PC-3 (cell line): ENCODE results near the gene GPN1. TPM values are rescaled to one million over a fixed set of nuclear protein-coding genes. Genes with fewer than 3 reads are reported as not detected.
"Not testable (repeated sequence)": the region's sequence is repeated elsewhere in the genome, so short reads cannot be mapped to it uniquely, and the experiment has no call there.

Experiments
- ATAC-seq: fragments of 200-7000 bp; cut with Tn5 transposase; 2 replicates; pipeline ENCODE4 v1.9.1; 2020; ENCODE audit warnings: mild to moderate bottlenecking, moderate library complexity
- BruUV-seq: library from RNA; stranded (reverse); fragments of 400-500 nt; replicated peaks from 2 replicates; lab custom pipeline; 2021; lab: Mats Ljungman, UMichigan
- CTCF ChIA-PET: fragments of 300-600 bp; sonication (Branson Sonifier 250); formaldehyde crosslinking; loops from one replicate; lab custom pipeline; 2022; ENCODE audit warnings: antibody characterized with exemption; lab: Charles Lee
- POLR2A ChIA-PET: fragments of 300-600 bp; sonication (Branson Sonifier 250); formaldehyde crosslinking; loops from one replicate; lab custom pipeline; 2022; ENCODE audit warnings: antibody characterized with exemption; ENCODE audit not compliant: unreplicated experiment; lab: Charles Lee
- DNase-seq: peaks from one replicate; pipeline ENCODE4 v3.0.0-alpha.2; 2015
- H2AFZ ChIP-seq: fragments of 300-600 bp; sonication (generic); 2 replicates; pipeline ENCODE4 v1.6.0; 2016; ENCODE audit warnings: antibody characterized with exemption, low read length
- H3F3A ChIP-seq: fragments of 300-600 bp; sonication (generic); one replicate; pipeline ENCODE4 v1.6.0; 2017; ENCODE audit warnings: antibody characterized with exemption, low read length, control low read depth, mild to moderate bottlenecking; ENCODE audit not compliant: unreplicated experiment
- H3K27ac ChIP-seq: fragments of 300-600 bp; sonication (generic); 2 replicates; pipeline ENCODE4 v1.5.1; 2016; ENCODE audit warnings: mild to moderate bottlenecking, low read length
- H3K27me3 ChIP-seq: fragments of 300-600 bp; sonication (generic); 2 replicates; pipeline ENCODE4 v1.6.1; 2016; ENCODE audit warnings: low read length, mixed read lengths
- H3K36me3 ChIP-seq: fragments of 300-600 bp; sonication (generic); 2 replicates; pipeline ENCODE4 v1.6.1; 2016; ENCODE audit warnings: low read depth, mixed run types, low read length, mixed read lengths
- H3K4me1 ChIP-seq: fragments of 300-600 bp; sonication (generic); 2 replicates; pipeline ENCODE4 v1.5.1; 2016; ENCODE audit warnings: low read length; ENCODE audit not compliant: insufficient read depth
- H3K4me2 ChIP-seq: fragments of 300-600 bp; sonication (generic); 2 replicates; pipeline ENCODE4 v1.6.0; 2016; ENCODE audit warnings: low read length
- H3K4me3 ChIP-seq: fragments of 300-600 bp; sonication (generic); 2 replicates; pipeline ENCODE4 v1.5.1; 2016; ENCODE audit warnings: mild to moderate bottlenecking, low read length, mixed read lengths
- H3K79me2 ChIP-seq: fragments of 300-600 bp; sonication (generic); 2 replicates; pipeline ENCODE4 v1.6.1; 2017; ENCODE audit warnings: low read length, mixed read lengths
- H3K9ac ChIP-seq: fragments of 300-600 bp; sonication (generic); 2 replicates; pipeline ENCODE4 v1.6.0; 2016; ENCODE audit warnings: mild to moderate bottlenecking, low read length
- H3K9me2 ChIP-seq: fragments of 300-600 bp; sonication (generic); replicated peaks from 2 replicates; pipeline ENCODE4 v1.6.1; 2016; ENCODE audit warnings: mixed run types, low read length, mixed read lengths
- H3K9me3 ChIP-seq: fragments of 300-600 bp; sonication (generic); 2 replicates; pipeline ENCODE4 v1.6.1; 2016; ENCODE audit warnings: low read length, mixed read lengths
- H4K20me1 ChIP-seq: fragments of 300-600 bp; sonication (generic); 2 replicates; pipeline ENCODE4 v1.6.1; 2016; ENCODE audit warnings: low read length, mixed read lengths
- CTCF ChIP-seq: fragments of 300-600 bp; sonication (generic); conservative IDR thresholded peaks from 2 replicates; pipeline ENCODE4 v1.5.1; 2017; ENCODE audit warnings: antibody characterized with exemption, low read depth, mild to moderate bottlenecking, low read length
- EZH2 ChIP-seq: fragments of 300-600 bp; sonication (generic); IDR thresholded peaks from one replicate; pipeline ENCODE4 v1.6.1; 2017; ENCODE audit warnings: antibody characterized with exemption, mild to moderate bottlenecking, low read length; ENCODE audit not compliant: unreplicated experiment
- EZH2phosphoT487 ChIP-seq: fragments of 300-600 bp; sonication (generic); IDR thresholded peaks from 2 replicates; pipeline ENCODE4 v1.6.1; 2018; ENCODE audit warnings: mild to moderate bottlenecking, antibody characterized with exemption, low read length, borderline replicate concordance
- intact Hi-C: fragments of 100-400 bp; cut with micrococcal nuclease; formaldehyde crosslinking; loops from 2 replicates; pipeline ENCODE4 v1.9.0; 2023
- total RNA-seq: library from RNA; depleted of rRNA; stranded (reverse); fragments of >200 nt; gene quantifications from 2 replicates; pipeline ENCODE4 v1.2.3, GENCODE V29; 2014

Gene GPN1
- total RNA-seq, 1 experiment from 2014 or later, result 46.8 TPM

- no peaks in the 10 kb centered on the region for H4K20me1 ChIP-seq
- intact Hi-C loops, result no loop called here
- DNase-seq, result no peak
- peaks cover 3% of the 10 kb centered on the region for H3F3A ChIP-seq
- H3K4me3 ChIP-seq, result no peak overlapping the region
- H3K9ac ChIP-seq, result no peak overlapping the region
- H3K27me3 ChIP-seq, result no peaks in the 10 kb centered on the region
- H3K9me2 ChIP-seq, result no peaks in the 10 kb centered on the region
- ChIA-PET CTCF (no interaction called here), POLR2A (no interaction called here)
- H3K4me2 ChIP-seq, result no peak overlapping the region
- no peak overlapping the region for H3K27ac ChIP-seq
- no peak for ATAC-seq
- H3K9me3 ChIP-seq, result no peaks in the 10 kb centered on the region
- TF ChIP-seq EZH2phosphoT487 (no peak), CTCF (no peak), EZH2 (no peak)
- H2AFZ ChIP-seq, result no peak overlapping the region
- peaks cover 34% of the 10 kb centered on the region for H3K36me3 ChIP-seq
- no peaks in the 10 kb centered on the region for H3K4me1 ChIP-seq
- BruUV-seq, result no TSS peak
- H3K79me2 ChIP-seq, result no peaks in the 10 kb centered on the region
These were observed 44.1 kb downstream of the GPN1 start for GRCh38 chr2:27672723-27673486.

- intact Hi-C loops, result no loop called here
- peaks cover 41% of the 10 kb centered on the region for H3K36me3 ChIP-seq
- H2AFZ ChIP-seq, result no peak overlapping the region
- H3K4me1 ChIP-seq, result peaks cover 29% of the 10 kb centered on the region
- H3K79me2 ChIP-seq, result no peaks in the 10 kb centered on the region
- H3K27ac ChIP-seq, result no peak overlapping the region
- TF ChIP-seq EZH2 (no peak), CTCF (no peak), EZH2phosphoT487 (no peak)
- H3K9ac ChIP-seq, result no peak overlapping the region
- BruUV-seq, result no TSS peak
- no peaks in the 10 kb centered on the region for H3K9me2 ChIP-seq
- DNase-seq (no peak), ATAC-seq (no peak)
- no peaks in the 10 kb centered on the region for H3K9me3 ChIP-seq
- H3K4me3 ChIP-seq, result no peak overlapping the region
- H3F3A ChIP-seq, result peaks cover 11% of the 10 kb centered on the region
- ChIA-PET POLR2A (no interaction called here), CTCF (no interaction called here)
- H3K4me2 ChIP-seq, result no peak overlapping the region
- no peaks in the 10 kb centered on the region for H4K20me1 ChIP-seq
- no peaks in the 10 kb centered on the region for H3K27me3 ChIP-seq
These were observed 51.7 kb downstream of the GPN1 start for GRCh38 chr2:27680571-27680970.

- no peaks in the 10 kb centered on the region for H3K27me3 ChIP-seq
- no peak overlapping the region for H3K4me3 ChIP-seq
- H3K9ac ChIP-seq, result peak overlapping the region; percentile 20
- BruUV-seq, result no TSS peak
- intact Hi-C loops, result loop anchor here (1.0 kb wide), 1 partner anchor 254 kb away; the partner anchor contains the start of gene NRBP1
- H4K20me1 ChIP-seq, result no peaks in the 10 kb centered on the region
- DNase-seq, result no peak
- no peak overlapping the region for H2AFZ ChIP-seq
- peaks cover 11% of the 10 kb centered on the region for H3F3A ChIP-seq
- ATAC-seq, result peak; percentile 30
- TF ChIP-seq CTCF, result no peak
- TF ChIP-seq EZH2, result no peak
- TF ChIP-seq EZH2phosphoT487, result no peak
- peak overlapping the region; percentile 51 for H3K4me2 ChIP-seq
- H3K79me2 ChIP-seq, result no peaks in the 10 kb centered on the region
- peaks cover 39% of the 10 kb centered on the region for H3K36me3 ChIP-seq
- ChIA-PET CTCF (interaction anchor here (0.7 to 2.3 kb wide), 4 partner anchors 24 to 876 kb away, joined by 5 to 7 read pairs (median 6); no protein-coding TSS in a partner anchor), POLR2A (interaction anchor here (0.6 to 0.7 kb wide), 2 partner anchors 54 to 273 kb away, joined by 3 to 10 read pairs; no protein-coding TSS in a partner anchor)
- no peaks in the 10 kb centered on the region for H3K9me2 ChIP-seq
- peaks cover 29% of the 10 kb centered on the region for H3K4me1 ChIP-seq
- peak overlapping the region; percentile 79 for H3K27ac ChIP-seq
- no peaks in the 10 kb centered on the region for H3K9me3 ChIP-seq
These were observed 53.0 kb downstream of the GPN1 start for GRCh38 chr2:27681841-27682240.

DNA sequence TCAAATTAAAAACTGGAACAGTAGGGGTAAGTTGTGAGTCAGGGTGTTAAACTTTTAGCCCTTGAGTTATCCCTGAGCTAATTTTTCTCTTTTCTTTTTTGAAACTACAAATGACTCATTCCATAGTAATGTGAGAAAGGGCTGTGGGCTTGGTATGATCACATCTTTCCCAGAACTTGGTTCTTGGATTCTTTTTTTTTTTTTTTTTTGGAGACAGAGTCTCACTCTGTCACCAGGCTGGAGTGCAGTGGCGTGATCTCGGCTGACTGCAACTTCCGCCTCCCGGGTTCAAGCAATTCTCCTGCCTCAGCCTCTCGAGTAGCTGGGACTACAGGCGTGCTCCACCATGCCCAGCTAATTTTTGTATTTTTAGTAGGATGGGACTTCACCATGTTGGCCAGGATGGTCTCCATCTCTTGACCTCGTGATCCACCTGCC is 53.5 kb downstream of the GPN1 start:
- H3K4me2 ChIP-seq, result peak overlapping the region; percentile 51
- H3F3A ChIP-seq, H3K4me3 ChIP-seq, H3K9me2 ChIP-seq, H3K27me3 ChIP-seq, BruUV-seq, H3K79me2 ChIP-seq, H3K9me3 ChIP-seq, H2AFZ ChIP-seq, H4K20me1 ChIP-seq: not testable (repeated sequence)
- CTCF ChIA-PET, result interaction anchor here (0.6 to 2.3 kb wide), 7 partner anchors 24 to 875 kb away, joined by 3 to 8 read pairs (median 6); no protein-coding TSS in a partner anchor
- H3K4me1 ChIP-seq, result peaks cover 29% of the 10 kb centered on the region
- POLR2A ChIA-PET, result interaction anchor here (0.6 to 0.7 kb wide), 3 partner anchors 54 to 273 kb away, joined by 3 to 10 read pairs (median 8); no protein-coding TSS in a partner anchor
- ATAC-seq (peak; percentile 82), DNase-seq (peak; percentile 88)
- H3K27ac ChIP-seq, result peak overlapping the region; percentile 79
- intact Hi-C loops, result loop anchor here (1.0 kb wide), 1 partner anchor 254 kb away; the partner anchor contains the start of gene NRBP1
- peak overlapping the region; percentile 43 for H3K9ac ChIP-seq
- H3K36me3 ChIP-seq, result peaks cover 34% of the 10 kb centered on the region
